Measurements from ENCODE around the gene PFDN4. TPM values are rescaled to one million over a fixed set of nuclear protein-coding genes. Genes with fewer than 3 reads are reported as not detected.

The PFDN4 gene
- polyA plus RNA-seq, 1 of the 3 experiments (the other 2 are of a cell fraction): 44.0 TPM

DNA sequence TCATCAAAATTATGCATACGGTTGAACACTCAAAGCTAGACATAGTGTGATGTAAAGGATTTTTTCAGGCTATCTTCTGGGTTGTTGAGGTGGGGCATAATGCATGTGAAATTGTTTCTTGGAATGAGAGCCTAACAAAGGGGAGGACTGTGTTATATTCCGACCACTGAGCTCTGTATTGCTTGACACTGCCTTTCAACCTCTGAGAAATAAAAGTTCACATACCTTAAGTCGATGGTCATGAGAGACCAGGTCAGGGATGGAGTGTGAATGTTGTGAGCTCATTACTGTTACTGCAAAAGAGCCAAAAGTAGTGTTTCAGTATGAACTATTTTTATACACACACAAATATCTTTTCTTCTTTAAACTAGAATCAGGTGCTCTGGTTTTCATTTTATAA, 5.0 kb downstream of the PFDN4 start:
- H3K4me2 ChIP-seq: no peak overlapping the region
- peaks cover 7% of the 10 kb centered on the region for H3F3A ChIP-seq (replicated peaks; ENCODE audit: insufficient read depth)
- no peak for TF ChIP-seq CHD2 (IDR thresholded peaks at IDR 0.05; ENCODE audit: low read length, partially characterized antibody)
- TF ChIP-seq EZH2phosphoT487 (IDR thresholded peaks at IDR 0.05; ENCODE audit: borderline replicate concordance, low read depth): no peak
- TF ChIP-seq ELF1 (IDR thresholded peaks at IDR 0.05): no peak
- TF ChIP-seq, protein P1, sequence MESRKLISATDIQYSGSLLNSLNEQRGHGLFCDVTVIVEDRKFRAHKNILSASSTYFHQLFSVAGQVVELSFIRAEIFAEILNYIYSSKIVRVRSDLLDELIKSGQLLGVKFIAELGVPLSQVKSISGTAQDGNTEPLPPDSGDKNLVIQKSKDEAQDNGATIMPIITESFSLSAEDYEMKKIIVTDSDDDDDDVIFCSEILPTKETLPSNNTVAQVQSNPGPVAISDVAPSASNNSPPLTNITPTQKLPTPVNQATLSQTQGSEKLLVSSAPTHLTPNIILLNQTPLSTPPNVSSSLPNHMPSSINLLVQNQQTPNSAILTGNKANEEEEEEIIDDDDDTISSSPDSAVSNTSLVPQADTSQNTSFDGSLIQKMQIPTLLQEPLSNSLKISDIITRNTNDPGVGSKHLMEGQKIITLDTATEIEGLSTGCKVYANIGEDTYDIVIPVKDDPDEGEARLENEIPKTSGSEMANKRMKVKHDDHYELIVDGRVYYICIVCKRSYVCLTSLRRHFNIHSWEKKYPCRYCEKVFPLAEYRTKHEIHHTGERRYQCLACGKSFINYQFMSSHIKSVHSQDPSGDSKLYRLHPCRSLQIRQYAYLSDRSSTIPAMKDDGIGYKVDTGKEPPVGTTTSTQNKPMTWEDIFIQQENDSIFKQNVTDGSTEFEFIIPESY (IDR thresholded peaks at IDR 0.05; ENCODE audit: borderline replicate concordance, low read depth): no peak
- TF ChIP-seq GATA2 (CRISPR knock-in tag; IDR thresholded peaks at IDR 0.05): no peak
- TF ChIP-seq, protein P2, sequence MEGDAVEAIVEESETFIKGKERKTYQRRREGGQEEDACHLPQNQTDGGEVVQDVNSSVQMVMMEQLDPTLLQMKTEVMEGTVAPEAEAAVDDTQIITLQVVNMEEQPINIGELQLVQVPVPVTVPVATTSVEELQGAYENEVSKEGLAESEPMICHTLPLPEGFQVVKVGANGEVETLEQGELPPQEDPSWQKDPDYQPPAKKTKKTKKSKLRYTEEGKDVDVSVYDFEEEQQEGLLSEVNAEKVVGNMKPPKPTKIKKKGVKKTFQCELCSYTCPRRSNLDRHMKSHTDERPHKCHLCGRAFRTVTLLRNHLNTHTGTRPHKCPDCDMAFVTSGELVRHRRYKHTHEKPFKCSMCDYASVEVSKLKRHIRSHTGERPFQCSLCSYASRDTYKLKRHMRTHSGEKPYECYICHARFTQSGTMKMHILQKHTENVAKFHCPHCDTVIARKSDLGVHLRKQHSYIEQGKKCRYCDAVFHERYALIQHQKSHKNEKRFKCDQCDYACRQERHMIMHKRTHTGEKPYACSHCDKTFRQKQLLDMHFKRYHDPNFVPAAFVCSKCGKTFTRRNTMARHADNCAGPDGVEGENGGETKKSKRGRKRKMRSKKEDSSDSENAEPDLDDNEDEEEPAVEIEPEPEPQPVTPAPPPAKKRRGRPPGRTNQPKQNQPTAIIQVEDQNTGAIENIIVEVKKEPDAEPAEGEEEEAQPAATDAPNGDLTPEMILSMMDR (IDR thresholded peaks at IDR 0.05): no peak
- TF ChIP-seq FOXJ3 (CRISPR knock-in tag; IDR thresholded peaks at IDR 0.05): no peak
- TF ChIP-seq, protein P3, sequence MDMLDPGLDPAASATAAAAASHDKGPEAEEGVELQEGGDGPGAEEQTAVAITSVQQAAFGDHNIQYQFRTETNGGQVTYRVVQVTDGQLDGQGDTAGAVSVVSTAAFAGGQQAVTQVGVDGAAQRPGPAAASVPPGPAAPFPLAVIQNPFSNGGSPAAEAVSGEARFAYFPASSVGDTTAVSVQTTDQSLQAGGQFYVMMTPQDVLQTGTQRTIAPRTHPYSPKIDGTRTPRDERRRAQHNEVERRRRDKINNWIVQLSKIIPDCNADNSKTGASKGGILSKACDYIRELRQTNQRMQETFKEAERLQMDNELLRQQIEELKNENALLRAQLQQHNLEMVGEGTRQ (IDR thresholded peaks at IDR 0.05; ENCODE audit: borderline replicate concordance, low read depth, low read length): no peak
- TF ChIP-seq, protein P4, sequence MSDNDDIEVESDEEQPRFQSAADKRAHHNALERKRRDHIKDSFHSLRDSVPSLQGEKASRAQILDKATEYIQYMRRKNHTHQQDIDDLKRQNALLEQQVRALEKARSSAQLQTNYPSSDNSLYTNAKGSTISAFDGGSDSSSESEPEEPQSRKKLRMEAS (IDR thresholded peaks at IDR 0.05; ENCODE audit: low read depth): no peak
- TF ChIP-seq, protein P5, sequence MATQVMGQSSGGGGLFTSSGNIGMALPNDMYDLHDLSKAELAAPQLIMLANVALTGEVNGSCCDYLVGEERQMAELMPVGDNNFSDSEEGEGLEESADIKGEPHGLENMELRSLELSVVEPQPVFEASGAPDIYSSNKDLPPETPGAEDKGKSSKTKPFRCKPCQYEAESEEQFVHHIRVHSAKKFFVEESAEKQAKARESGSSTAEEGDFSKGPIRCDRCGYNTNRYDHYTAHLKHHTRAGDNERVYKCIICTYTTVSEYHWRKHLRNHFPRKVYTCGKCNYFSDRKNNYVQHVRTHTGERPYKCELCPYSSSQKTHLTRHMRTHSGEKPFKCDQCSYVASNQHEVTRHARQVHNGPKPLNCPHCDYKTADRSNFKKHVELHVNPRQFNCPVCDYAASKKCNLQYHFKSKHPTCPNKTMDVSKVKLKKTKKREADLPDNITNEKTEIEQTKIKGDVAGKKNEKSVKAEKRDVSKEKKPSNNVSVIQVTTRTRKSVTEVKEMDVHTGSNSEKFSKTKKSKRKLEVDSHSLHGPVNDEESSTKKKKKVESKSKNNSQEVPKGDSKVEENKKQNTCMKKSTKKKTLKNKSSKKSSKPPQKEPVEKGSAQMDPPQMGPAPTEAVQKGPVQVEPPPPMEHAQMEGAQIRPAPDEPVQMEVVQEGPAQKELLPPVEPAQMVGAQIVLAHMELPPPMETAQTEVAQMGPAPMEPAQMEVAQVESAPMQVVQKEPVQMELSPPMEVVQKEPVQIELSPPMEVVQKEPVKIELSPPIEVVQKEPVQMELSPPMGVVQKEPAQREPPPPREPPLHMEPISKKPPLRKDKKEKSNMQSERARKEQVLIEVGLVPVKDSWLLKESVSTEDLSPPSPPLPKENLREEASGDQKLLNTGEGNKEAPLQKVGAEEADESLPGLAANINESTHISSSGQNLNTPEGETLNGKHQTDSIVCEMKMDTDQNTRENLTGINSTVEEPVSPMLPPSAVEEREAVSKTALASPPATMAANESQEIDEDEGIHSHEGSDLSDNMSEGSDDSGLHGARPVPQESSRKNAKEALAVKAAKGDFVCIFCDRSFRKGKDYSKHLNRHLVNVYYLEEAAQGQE (IDR thresholded peaks at IDR 0.05; ENCODE audit: low read depth, low read length): no peak
- no peak for TF ChIP-seq SIN3A (IDR thresholded peaks at IDR 0.05; ENCODE audit: borderline replicate concordance, low read depth, low read length)
- TF ChIP-seq NRF1 (IDR thresholded peaks at IDR 0.05; ENCODE audit: low read depth, low read length): no peak
- TF ChIP-seq, protein P6, sequence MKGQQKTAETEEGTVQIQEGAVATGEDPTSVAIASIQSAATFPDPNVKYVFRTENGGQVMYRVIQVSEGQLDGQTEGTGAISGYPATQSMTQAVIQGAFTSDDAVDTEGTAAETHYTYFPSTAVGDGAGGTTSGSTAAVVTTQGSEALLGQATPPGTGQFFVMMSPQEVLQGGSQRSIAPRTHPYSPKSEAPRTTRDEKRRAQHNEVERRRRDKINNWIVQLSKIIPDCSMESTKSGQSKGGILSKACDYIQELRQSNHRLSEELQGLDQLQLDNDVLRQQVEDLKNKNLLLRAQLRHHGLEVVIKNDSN (IDR thresholded peaks at IDR 0.05; ENCODE audit: borderline replicate concordance, low read depth): no peak
- TF ChIP-seq, protein P7, sequence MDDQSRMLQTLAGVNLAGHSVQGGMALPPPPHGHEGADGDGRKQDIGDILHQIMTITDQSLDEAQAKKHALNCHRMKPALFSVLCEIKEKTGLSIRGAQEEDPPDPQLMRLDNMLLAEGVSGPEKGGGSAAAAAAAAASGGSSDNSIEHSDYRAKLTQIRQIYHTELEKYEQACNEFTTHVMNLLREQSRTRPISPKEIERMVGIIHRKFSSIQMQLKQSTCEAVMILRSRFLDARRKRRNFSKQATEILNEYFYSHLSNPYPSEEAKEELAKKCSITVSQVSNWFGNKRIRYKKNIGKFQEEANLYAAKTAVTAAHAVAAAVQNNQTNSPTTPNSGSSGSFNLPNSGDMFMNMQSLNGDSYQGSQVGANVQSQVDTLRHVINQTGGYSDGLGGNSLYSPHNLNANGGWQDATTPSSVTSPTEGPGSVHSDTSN (IDR thresholded peaks at IDR 0.05): no peak
- 99% methylated on average over 3 of the region's 3 CpGs for WGBS (ENCODE audit: low lambda C conversion rate)
- peaks cover 19 to 38% of the 10 kb centered on the region in 2 experiments for H3K36me3 ChIP-seq (replicated peaks in 1 of 2; ENCODE audit: control insufficient read depth in 1 of 2, insufficient read depth in 2 of 2, low read length in 1 of 2)
- H3K9me2 ChIP-seq: no peaks in the 10 kb centered on the region
- peaks cover 5 to 9% of the 10 kb centered on the region in 2 experiments; a peak in 2 of 4 replicates for H3K4me1 ChIP-seq (ENCODE audit: control insufficient read depth in 1 of 2, insufficient read depth in 2 of 2, low read depth in 1 of 2, low read length in 1 of 2)
- peaks cover 4% of the 10 kb centered on the region for H4K20me1 ChIP-seq (ENCODE audit: insufficient read depth)
- ChIA-PET POLR2A (no interaction called here), CTCF (interaction anchor here (0.7 to 19.4 kb wide), 5 partner anchors 10 to 434 kb away, joined by 3 to 499 read pairs (median 8); no protein-coding TSS in a partner anchor)
- peaks cover 73% of the 10 kb centered on the region for H3K79me2 ChIP-seq (ENCODE audit: insufficient read depth)
- H3K9ac ChIP-seq: no peak overlapping the region
- DNase-seq: no peak
- H3K4me3 ChIP-seq (ENCODE audit: low read depth in 2 of 2, low read length in 1 of 2): no peak overlapping the region
- no peaks in the 10 kb centered on the region for H3K27me3 ChIP-seq (ENCODE audit: insufficient read depth)
- no peak overlapping the region; a peak in 1 of 4 replicates for H3K27ac ChIP-seq (ENCODE audit: low read depth in 2 of 2, low read length in 1 of 2)
- H3K9me3 ChIP-seq: no peaks in the 10 kb centered on the region
- no peak overlapping the region for H2AFZ ChIP-seq (ENCODE audit: low read depth)
